ENCODE measurements around the gene EVC.

EVC gene

GRCh38 chr4:5710961-5711478, at the start of gene EVC:
Gene EVC, plus strand, starts transcription at chr4:5711201. Its CDS starts 180 bp downstream, at chr4:5711381.
- DNase-seq = peak; percentile 18

- no peak for DNase-seq
Observed at GRCh38 chr4:5661237-5661636, 49.8 kb upstream of the EVC start.

- DNase-seq = no peak
Observed at GRCh38 chr4:5662555-5662954, 48.4 kb upstream of the EVC start.

GRCh38 chr4:5664778-5665177, 46.2 kb upstream of the EVC start:
- DNase-seq = no peak

GRCh38 chr4:5666741-5667140, 44.3 kb upstream of the EVC start:
- no peak for DNase-seq

- no peak for DNase-seq
Observed at GRCh38 chr4:5676763-5677162, 34.2 kb upstream of the EVC start.

- DNase-seq = no peak
Observed at GRCh38 chr4:5678977-5679376, 32.0 kb upstream of the EVC start.

GRCh38 chr4:5683566-5683965, 27.4 kb upstream of the EVC start:
- no peak for DNase-seq

- DNase-seq = no peak
Observed at GRCh38 chr4:5685296-5685695, 25.7 kb upstream of the EVC start.

GRCh38 chr4:5686338-5686737, 24.7 kb upstream of the EVC start:
- no peak for DNase-seq

GRCh38 chr4:5689065-5689464, 21.9 kb upstream of the EVC start:
- DNase-seq = no peak

GRCh38 chr4:5691491-5692132, 19.4 kb upstream of the EVC start:
- no peak for DNase-seq

GRCh38 chr4:5693871-5694270, 17.1 kb upstream of the EVC start:
- DNase-seq = no peak

GRCh38 chr4:5696341-5696740, 14.7 kb upstream of the EVC start:
- no peak for DNase-seq

- no peak for DNase-seq
Observed at GRCh38 chr4:5700459-5700858, 10.5 kb upstream of the EVC start.

- DNase-seq = no peak
Observed at GRCh38 chr4:5701971-5702370, 9.0 kb upstream of the EVC start.

GRCh38 chr4:5703831-5704230, 7.2 kb upstream of the EVC start:
- no peak for DNase-seq

GRCh38 chr4:5704276-5704675, 6.7 kb upstream of the EVC start:
- no peak for DNase-seq

GRCh38 chr4:5705647-5706320, 5.2 kb upstream of the EVC start:
- no peak for DNase-seq

- DNase-seq = no peak
Observed at GRCh38 chr4:5706486-5707290, 4.3 kb upstream of the EVC start.

GRCh38 chr4:5707366-5707765, 3.6 kb upstream of the EVC start:
- DNase-seq = no peak

GRCh38 chr4:5707778-5708448, 3.1 kb upstream of the EVC start:
- no peak for DNase-seq

Data from NCI-H1105 treated with DMSO at 0.1 percent for 48 hours (cell line).